Measurements from ENCODE around the gene TPRX2.
"Not testable (repeated sequence)": the region's sequence is repeated elsewhere in the genome, so short reads cannot be mapped to it uniquely, and the experiment has no call there.

Gene TPRX2, protein sequence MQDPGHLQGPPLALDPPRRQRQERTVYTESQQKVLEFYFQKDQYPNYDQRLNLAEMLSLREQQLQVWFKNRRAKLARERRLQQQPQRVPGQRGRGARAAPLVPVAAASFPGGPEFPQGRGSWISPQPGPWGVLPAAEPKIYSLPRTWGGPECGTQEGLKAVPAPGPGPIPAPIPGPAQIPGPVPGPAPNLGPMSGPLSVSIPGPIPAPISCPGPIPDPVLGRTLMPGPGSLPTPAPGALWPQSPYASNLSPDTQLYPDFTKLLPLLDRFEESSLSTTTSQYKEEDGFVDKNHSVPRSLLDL

DNA sequence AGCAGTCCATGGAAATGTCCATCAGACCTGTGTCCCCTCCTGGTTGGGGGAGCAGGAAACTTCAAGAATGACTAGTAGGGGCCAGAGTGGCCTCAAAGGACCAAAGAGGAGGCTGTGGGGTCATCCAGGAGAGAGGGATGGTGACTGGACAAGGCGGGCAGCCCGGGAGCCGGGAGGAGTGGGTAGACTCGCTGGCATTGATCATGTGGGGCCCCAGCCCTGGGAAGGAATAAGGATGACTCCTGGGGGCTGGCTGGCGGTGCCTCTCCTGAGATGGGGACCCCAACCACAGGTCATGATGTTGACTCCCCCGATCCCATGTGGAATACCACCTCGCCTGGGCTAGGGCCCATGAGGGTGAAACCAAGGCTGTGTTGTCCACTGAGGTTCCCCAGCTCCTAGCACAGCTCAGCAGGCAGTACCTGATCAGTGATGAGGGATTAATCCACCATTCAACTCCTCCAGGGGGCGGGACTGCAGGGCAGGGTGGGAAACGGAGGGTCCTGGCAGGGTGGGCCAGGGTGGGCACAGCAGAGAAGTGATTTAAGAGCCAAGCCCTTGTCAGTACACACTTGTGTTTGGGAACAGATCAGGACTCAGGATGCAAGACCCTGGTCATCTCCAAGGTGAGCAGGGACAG is at the start of gene TPRX2:
TSS of gene TPRX2 (plus strand) at position 590 of the 640 bp plus-strand sequence. CDS start at position 602, 12 bp downstream.
- not testable (repeated sequence) for H3K9me3 ChIP-seq (ENCODE audit: control insufficient read depth, insufficient read depth, low read depth, low read length)

DNA sequence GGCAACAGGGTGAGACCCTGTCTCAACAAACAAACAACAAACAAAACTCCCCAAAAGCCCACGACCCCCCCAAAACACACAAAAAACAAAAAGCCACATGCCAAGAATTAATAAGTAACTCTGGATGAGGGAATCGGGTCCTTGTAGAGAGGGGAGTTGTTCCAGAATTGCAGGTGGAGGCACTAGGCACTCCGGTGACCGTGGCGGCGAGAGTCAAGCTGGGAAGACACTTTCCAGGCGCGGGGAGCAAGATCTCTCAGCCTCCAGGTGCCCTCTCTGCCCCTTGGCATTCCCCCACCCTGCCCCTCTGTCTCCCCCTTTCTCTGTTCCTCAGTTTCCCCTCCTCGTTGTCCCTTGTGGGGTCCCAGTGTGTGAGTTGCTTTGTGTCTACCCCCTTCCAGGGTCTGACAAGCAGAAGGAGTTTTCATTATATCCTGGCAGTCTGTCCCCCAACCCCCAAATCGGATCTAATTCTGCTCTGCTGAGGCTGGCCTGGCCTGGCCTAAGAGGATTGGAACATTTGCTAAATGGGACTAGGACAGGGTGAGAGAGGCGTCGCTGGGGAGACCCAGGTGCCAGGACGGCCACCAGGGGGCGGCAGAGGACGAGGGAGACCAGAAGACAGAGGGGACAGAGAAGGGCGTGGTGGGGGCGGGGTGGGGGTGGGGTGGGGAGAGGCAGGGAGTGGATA is 45.6 kb upstream of the TPRX2 start:
- Histone ChIP-seq H3K36me3 (ENCODE audit: control insufficient read depth, insufficient read depth, low read length) (no peaks in the 10 kb centered on the region), H3K4me1 (ENCODE audit: control insufficient read depth, insufficient read depth, low read length) (peaks cover 7% of the 10 kb centered on the region; the same call in 1 of the 2 replicates), H3K27ac (ENCODE audit: low read depth, low read length) (no peak overlapping the region), H3K4me3 (ENCODE audit: low read depth, low read length) (no peak overlapping the region), H3K9me3 (ENCODE audit: control insufficient read depth, insufficient read depth, low read depth, low read length) (no peaks in the 10 kb centered on the region), H3K9ac (ENCODE audit: low read length) (no peak overlapping the region), H3K27me3 (ENCODE audit: control insufficient read depth, insufficient read depth, low read length) (no peaks in the 10 kb centered on the region)

More for the DNA sequence above, at the start of gene TPRX2:
- H3K9ac ChIP-seq (ENCODE audit: low read length); H3K4me3 ChIP-seq (ENCODE audit: low read depth, low read length); H3K4me1 ChIP-seq (ENCODE audit: control insufficient read depth, insufficient read depth, low read length); H3K27me3 ChIP-seq (ENCODE audit: control insufficient read depth, insufficient read depth, low read length); H3K27ac ChIP-seq (ENCODE audit: low read depth, low read length); H3K36me3 ChIP-seq (ENCODE audit: control insufficient read depth, insufficient read depth, low read length): not testable (repeated sequence)

DNA sequence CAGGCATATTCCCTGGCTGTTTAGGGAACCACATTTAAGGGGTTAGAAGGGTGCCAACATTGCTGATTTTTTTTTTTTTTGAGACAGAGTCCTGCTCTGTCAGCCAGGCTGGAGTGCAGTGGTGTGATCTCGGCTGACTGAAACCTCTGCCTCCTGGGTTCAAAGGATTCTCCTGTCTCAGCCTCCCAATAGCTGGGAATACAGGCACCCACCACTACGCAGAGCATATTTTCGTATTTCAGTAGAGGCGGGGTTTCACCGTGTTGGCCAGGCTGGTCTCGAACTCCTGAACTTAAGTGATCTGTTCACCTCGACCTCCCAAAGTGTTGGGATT is 45.1 kb upstream of the TPRX2 start:
- Histone ChIP-seq H3K4me3 (ENCODE audit: low read depth, low read length) (no peak overlapping the region), H3K27me3 (ENCODE audit: control insufficient read depth, insufficient read depth, low read length) (no peaks in the 10 kb centered on the region), H3K4me1 (ENCODE audit: control insufficient read depth, insufficient read depth, low read length) (peaks cover 7% of the 10 kb centered on the region; the same call in 1 of the 2 replicates), H3K27ac (ENCODE audit: low read depth, low read length) (no peak overlapping the region), H3K36me3 (ENCODE audit: control insufficient read depth, insufficient read depth, low read length) (no peaks in the 10 kb centered on the region), H3K9ac (ENCODE audit: low read length) (no peak overlapping the region), H3K9me3 (ENCODE audit: control insufficient read depth, insufficient read depth, low read depth, low read length) (no peaks in the 10 kb centered on the region)

DNA sequence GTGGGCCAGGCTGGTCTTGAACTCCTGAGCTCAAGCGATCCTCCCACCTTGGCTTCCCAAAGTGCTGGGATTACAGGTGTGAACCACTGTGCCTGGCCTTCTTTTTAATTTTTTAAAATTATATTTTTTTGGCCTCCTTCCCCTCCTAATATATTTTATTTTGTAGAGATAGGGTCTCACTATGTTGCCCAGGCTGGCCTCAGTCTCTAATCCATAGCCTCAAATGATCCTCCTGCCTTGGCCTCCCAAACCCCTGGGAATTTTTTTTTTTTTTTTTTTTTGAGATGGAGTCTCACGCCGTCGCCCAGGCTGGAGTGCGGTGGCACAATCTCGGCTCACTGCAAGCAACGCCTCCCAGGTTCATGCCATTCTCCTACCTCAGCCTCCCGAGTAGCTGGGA is 42.8 kb upstream of the TPRX2 start:
- H3K4me3 ChIP-seq (ENCODE audit: low read depth, low read length); H3K36me3 ChIP-seq (ENCODE audit: control insufficient read depth, insufficient read depth, low read length); H3K9ac ChIP-seq (ENCODE audit: low read length); H3K9me3 ChIP-seq (ENCODE audit: control insufficient read depth, insufficient read depth, low read depth, low read length); H3K27me3 ChIP-seq (ENCODE audit: control insufficient read depth, insufficient read depth, low read length); H3K27ac ChIP-seq (ENCODE audit: low read depth, low read length): not testable (repeated sequence)
- peaks cover 24% of the 10 kb centered on the region for H3K4me1 ChIP-seq (ENCODE audit: control insufficient read depth, insufficient read depth, low read length)

DNA sequence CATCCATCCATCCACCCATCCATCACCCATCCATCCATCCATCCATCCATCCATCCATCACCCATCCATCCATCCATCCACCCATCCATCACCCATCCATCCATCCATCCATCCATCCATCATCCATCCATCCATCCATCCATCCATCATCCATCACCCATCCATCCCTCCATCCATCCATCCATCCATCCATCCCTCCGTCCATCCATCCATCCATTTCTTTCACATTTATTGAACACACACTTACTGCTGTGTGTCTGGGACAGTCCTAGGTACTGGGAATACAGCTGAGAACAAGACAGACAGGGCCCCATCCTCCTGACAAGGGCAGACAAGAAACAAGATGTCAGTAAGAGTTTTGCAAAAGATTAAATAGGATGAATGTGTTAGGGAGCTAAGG is 40.8 kb upstream of the TPRX2 start:
- H3K9me3 ChIP-seq (ENCODE audit: control insufficient read depth, insufficient read depth, low read depth, low read length); H3K27ac ChIP-seq (ENCODE audit: low read depth, low read length); H3K4me3 ChIP-seq (ENCODE audit: low read depth, low read length); H3K27me3 ChIP-seq (ENCODE audit: control insufficient read depth, insufficient read depth, low read length); H3K9ac ChIP-seq (ENCODE audit: low read length); H3K36me3 ChIP-seq (ENCODE audit: control insufficient read depth, insufficient read depth, low read length): not testable (repeated sequence)
- peaks cover 38% of the 10 kb centered on the region for H3K4me1 ChIP-seq (ENCODE audit: control insufficient read depth, insufficient read depth, low read length)

DNA sequence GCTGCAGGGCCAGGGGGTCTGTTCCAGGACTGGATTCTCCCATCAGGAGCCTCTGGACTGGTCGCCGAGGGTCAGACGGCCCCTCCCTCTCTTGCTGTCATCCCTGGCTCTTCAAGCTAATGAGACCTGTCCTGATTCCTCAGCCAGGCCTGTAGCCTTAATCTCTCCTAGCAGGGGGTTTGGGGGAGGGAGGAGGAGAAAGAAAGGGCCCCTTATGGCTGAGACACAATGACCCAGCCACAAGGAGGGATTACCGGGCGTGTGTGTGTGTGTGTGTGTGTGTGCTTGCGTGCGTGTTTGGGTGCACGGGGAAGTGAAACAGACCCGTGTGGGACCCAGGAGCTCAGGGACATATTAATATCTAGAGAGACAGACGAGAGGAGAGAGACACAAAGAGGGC is 39.2 kb upstream of the TPRX2 start:
- H3K27me3 ChIP-seq (ENCODE audit: control insufficient read depth, insufficient read depth, low read length), result no peaks in the 10 kb centered on the region
- H3K4me3 ChIP-seq (ENCODE audit: low read depth, low read length), result peak overlapping the region; percentile 40
- no peak overlapping the region for H3K9ac ChIP-seq (ENCODE audit: low read length)

DNA sequence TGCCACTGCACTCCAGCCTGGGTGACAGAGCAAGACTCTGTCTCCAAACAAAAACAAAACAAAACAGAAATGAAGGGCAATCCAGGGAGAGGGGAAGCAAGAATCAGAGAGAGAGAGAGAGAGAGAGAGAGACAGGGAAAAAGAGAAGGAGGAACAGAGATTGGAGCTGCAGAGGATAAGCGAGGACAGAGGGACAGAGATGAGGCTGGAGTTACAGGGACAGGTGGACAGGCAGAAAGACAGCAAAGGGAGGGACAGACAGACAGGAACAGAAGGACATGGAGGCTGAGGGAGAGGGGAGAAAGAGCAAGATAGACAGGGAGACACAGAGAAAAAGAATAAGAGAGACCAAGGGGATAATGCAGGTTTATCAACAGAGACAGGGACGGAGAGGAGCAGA is 38.6 kb upstream of the TPRX2 start:
- no peak overlapping the region for H3K4me3 ChIP-seq (ENCODE audit: low read depth, low read length)
- peaks cover 33% of the 10 kb centered on the region for H3K4me1 ChIP-seq (ENCODE audit: control insufficient read depth, insufficient read depth, low read length)
- no peak overlapping the region for H3K27ac ChIP-seq (ENCODE audit: low read depth, low read length)
- no peaks in the 10 kb centered on the region for H3K36me3 ChIP-seq (ENCODE audit: control insufficient read depth, insufficient read depth, low read length)
- H3K27me3 ChIP-seq (ENCODE audit: control insufficient read depth, insufficient read depth, low read length), result no peaks in the 10 kb centered on the region
- H3K9ac ChIP-seq (ENCODE audit: low read length), result no peak overlapping the region
- H3K9me3 ChIP-seq (ENCODE audit: control insufficient read depth, insufficient read depth, low read depth, low read length), result no peaks in the 10 kb centered on the region

More for the DNA sequence above, 39.2 kb upstream of the TPRX2 start:
- peaks cover 33% of the 10 kb centered on the region for H3K4me1 ChIP-seq (ENCODE audit: control insufficient read depth, insufficient read depth, low read length)
- H3K9me3 ChIP-seq (ENCODE audit: control insufficient read depth, insufficient read depth, low read depth, low read length), result no peaks in the 10 kb centered on the region
- no peak overlapping the region for H3K27ac ChIP-seq (ENCODE audit: low read depth, low read length)
- no peaks in the 10 kb centered on the region for H3K36me3 ChIP-seq (ENCODE audit: control insufficient read depth, insufficient read depth, low read length)

DNA sequence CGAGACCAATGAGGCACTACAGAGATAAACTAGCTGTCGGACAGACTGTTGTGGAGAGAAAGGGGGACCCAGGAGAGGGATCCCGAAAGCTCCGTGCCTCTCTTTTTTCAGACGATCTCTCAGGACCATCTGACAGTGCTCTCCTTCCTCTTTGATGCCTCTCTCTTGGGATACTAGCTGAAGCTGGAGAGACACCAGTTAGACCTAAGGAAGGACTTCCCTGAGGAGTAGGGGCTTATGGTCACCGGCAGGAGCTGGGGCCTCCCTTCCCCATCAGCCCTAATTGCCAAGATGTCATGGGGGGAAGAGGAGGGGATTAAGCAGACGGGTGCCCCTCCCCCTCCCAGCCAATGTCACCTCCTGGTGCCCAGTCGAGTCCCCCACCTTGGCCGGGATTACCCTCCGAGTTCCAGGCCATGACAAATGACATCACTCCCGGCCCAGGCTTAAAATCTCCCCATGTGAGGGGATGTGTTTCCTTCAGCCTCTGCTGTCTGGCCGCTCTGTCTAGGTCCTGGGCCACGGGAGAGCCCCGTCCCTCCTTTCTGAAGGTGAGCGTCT is 37.5 kb upstream of the TPRX2 start, which contains the start of gene CRX:
TSS of gene CRX (plus strand) at position 478 of the 561 bp plus-strand sequence. CDS start 12,507 bp downstream, outside the sequence.
- H3K9ac ChIP-seq (ENCODE audit: low read length), result no peak within 1 kb of the TSS
- H3K4me1 ChIP-seq (ENCODE audit: control insufficient read depth, insufficient read depth, low read length), result peaks cover 33% of the 10 kb centered on the region
- no peak within 1 kb of the TSS for H3K27ac ChIP-seq (ENCODE audit: low read depth, low read length)
- H3K9me3 ChIP-seq (ENCODE audit: control insufficient read depth, insufficient read depth, low read depth, low read length), result no peaks in the 10 kb centered on the region
- H3K36me3 ChIP-seq (ENCODE audit: control insufficient read depth, insufficient read depth, low read length), result no peaks in the 10 kb centered on the region
- H3K27me3 ChIP-seq (ENCODE audit: control insufficient read depth, insufficient read depth, low read length), result no peaks in the 10 kb centered on the region
- no peak within 1 kb of the TSS for H3K4me3 ChIP-seq (ENCODE audit: low read depth, low read length)

DNA sequence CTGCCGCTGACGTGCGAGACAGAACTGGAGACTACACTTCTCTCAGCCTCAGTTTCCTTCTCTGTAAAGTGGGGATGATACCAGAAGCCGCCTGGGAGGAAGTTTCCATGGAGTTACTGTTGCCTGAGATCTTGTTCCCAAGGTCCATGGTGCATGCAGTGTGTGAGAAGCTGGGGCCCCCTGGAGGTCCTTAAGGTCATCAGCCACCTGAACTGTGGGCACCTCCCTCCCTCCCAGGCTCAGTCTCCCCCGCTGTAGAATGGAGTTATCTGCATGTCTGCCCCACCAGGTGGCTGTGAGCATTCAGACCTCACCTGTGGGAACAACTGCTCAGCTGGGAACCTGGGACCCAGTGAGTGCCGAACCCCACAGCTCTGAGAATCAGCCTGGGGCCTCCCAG is 34.6 kb upstream of the TPRX2 start:
- Histone ChIP-seq H3K9me3 (ENCODE audit: control insufficient read depth, insufficient read depth, low read depth, low read length) (peaks cover 3% of the 10 kb centered on the region; the same call in 1 of the 2 replicates), H3K36me3 (ENCODE audit: control insufficient read depth, insufficient read depth, low read length) (no peaks in the 10 kb centered on the region), H3K27ac (ENCODE audit: low read depth, low read length) (no peak overlapping the region), H3K9ac (ENCODE audit: low read length) (no peak overlapping the region), H3K4me1 (ENCODE audit: control insufficient read depth, insufficient read depth, low read length) (peaks cover 36% of the 10 kb centered on the region), H3K27me3 (ENCODE audit: control insufficient read depth, insufficient read depth, low read length) (no peaks in the 10 kb centered on the region), H3K4me3 (ENCODE audit: low read depth, low read length) (no peak overlapping the region)

DNA sequence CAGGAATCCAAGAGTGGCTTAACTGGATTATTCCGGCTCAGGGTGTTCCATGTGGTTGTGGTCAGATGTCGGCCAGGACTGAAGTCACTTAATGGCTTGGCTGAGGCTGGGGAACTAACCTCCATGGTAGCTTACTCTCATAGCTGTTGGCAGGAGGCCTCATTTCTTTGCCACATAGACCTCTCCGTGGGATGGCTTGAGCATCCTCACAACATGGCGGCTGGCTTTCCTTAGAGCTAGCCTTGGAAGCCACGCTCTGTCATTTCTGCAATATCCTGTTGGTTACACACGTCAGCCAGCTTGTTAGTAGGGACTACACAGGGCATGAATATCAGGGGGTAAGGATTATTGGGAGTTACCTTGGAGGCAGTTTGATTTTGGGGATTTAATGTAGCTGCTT is 32.2 kb upstream of the TPRX2 start:
- Histone ChIP-seq H3K4me3 (ENCODE audit: low read depth, low read length) (no peak overlapping the region), H3K27me3 (ENCODE audit: control insufficient read depth, insufficient read depth, low read length) (no peaks in the 10 kb centered on the region), H3K9ac (ENCODE audit: low read length) (no peak overlapping the region), H3K4me1 (ENCODE audit: control insufficient read depth, insufficient read depth, low read length) (peaks cover 14% of the 10 kb centered on the region), H3K36me3 (ENCODE audit: control insufficient read depth, insufficient read depth, low read length) (no peaks in the 10 kb centered on the region), H3K27ac (ENCODE audit: low read depth, low read length) (no peak overlapping the region), H3K9me3 (ENCODE audit: control insufficient read depth, insufficient read depth, low read depth, low read length) (peaks cover 3% of the 10 kb centered on the region; the same call in 1 of the 2 replicates)

DNA sequence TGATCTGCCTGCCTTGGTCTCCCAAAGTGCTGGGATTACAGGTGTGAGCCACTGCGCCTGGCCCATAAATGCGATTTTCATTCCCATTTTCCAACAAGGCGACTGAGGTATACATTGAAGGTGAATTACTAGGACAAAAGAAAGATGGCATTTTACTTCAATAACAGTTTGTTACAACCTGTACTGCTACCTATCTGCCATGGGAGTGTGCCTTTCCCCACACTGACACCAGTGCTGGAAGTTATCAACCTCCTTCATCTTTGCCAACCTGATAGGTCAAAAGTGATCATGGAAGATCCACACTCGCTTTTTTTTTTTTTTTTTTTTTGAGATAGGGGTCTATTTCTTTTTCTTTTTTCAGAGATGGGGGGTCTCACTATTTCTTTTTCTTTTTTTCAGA is 26.3 kb upstream of the TPRX2 start:
- Histone ChIP-seq H3K9ac (ENCODE audit: low read length) (no peak overlapping the region), H3K9me3 (ENCODE audit: control insufficient read depth, insufficient read depth, low read depth, low read length) (no peaks in the 10 kb centered on the region), H3K36me3 (ENCODE audit: control insufficient read depth, insufficient read depth, low read length) (no peaks in the 10 kb centered on the region), H3K27ac (ENCODE audit: low read depth, low read length) (no peak overlapping the region), H3K27me3 (ENCODE audit: control insufficient read depth, insufficient read depth, low read length) (no peaks in the 10 kb centered on the region), H3K4me1 (ENCODE audit: control insufficient read depth, insufficient read depth, low read length) (peaks cover 4% of the 10 kb centered on the region), H3K4me3 (ENCODE audit: low read depth, low read length) (no peak overlapping the region)
